Spleen (tissue), 11 donors: Measurements from ENCODE around the gene PANK1. TPM values are rescaled to one million over a fixed set of nuclear protein-coding genes. Genes with fewer than 3 reads are reported as not detected.

Source experiments
- DNase-seq: peaks from one replicate; pipeline ENCODE4 v3.0.0-alpha.2; 2020
- H3K27ac ChIP-seq, 8 donors: fragments of 200-600 bp; sonication (generic) in 7 of 8; 1 replicate in 4 of 8; 2 replicates in 4 of 8; pipeline versions ENCODE4 v1.5.0 to v1.8.0; 2016 to 2021; ENCODE audit warnings: inconsistent platforms in 4 of 8, mild to moderate bottlenecking in 4 of 8, moderate library complexity in 1 of 8
- H3K27me3 ChIP-seq, 7 donors: fragments of 200-600 bp; sonication (generic) in 6 of 7; replicated peaks in 1 of 7; 1 replicate in 4 of 7; 2 replicates in 3 of 7; pipeline versions ENCODE4 v1.5.0 to v1.8.0; 2016 to 2021; ENCODE audit warnings: inconsistent platforms in 3 of 7, mild to moderate bottlenecking in 1 of 7
- H3K36me3 ChIP-seq, 6 donors: fragments of 200-600 bp; sonication (generic) in 5 of 6; 1 replicate in 4 of 6; 2 replicates in 2 of 6; pipeline versions ENCODE4 v1.5.0 to v1.8.0; 2016 to 2021; ENCODE audit warnings: inconsistent platforms in 2 of 6
- H3K4me1 ChIP-seq, 6 donors: fragments of 200-600 bp; sonication (generic) in 5 of 6; 1 replicate in 3 of 6; 2 replicates in 3 of 6; pipeline versions ENCODE4 v1.5.0 to v1.8.0; 2016 to 2021; ENCODE audit warnings: inconsistent platforms in 3 of 6
- H3K4me3 ChIP-seq, 8 donors: fragments of 200-600 bp; sonication (generic) in 7 of 8; 1 replicate in 4 of 8; 2 replicates in 4 of 8; pipeline versions ENCODE4 v1.5.0 to v1.8.0; 2016 to 2021; ENCODE audit warnings: inconsistent platforms in 4 of 8, mild to moderate bottlenecking in 4 of 8, moderate library complexity in 2 of 8
- H3K9me3 ChIP-seq, 8 donors: fragments of 200-600 bp; sonication (generic) in 7 of 8; 1 replicate in 4 of 8; 2 replicates in 4 of 8; pipeline versions ENCODE4 v1.5.0 to v1.8.0; 2016 to 2021; ENCODE audit warnings: inconsistent platforms in 4 of 8
- CTCF ChIP-seq, 11 experiments: fragments of 200-600 bp in 7 of 11; fragments of 450-650 bp in 4 of 11; sonication (generic) in 4 of 11; IDR thresholded peaks in 8 of 11; conservative IDR thresholded peaks in 3 of 11; 1 replicate in 7 of 11; 2 replicates in 4 of 11; pipeline versions ENCODE4 v1.4.0 to v1.8.0; 2016 to 2021; ENCODE audit warnings: antibody characterized with exemption in 11 of 11, inconsistent platforms in 4 of 11, mild to moderate bottlenecking in 1 of 11
- POLR2A ChIP-seq, 3 donors: fragments of 450-650 bp; IDR thresholded peaks; one replicate each; pipeline ENCODE4 v1.5.1; 2017; ENCODE audit warnings: antibody characterized with exemption in 3 of 3, mild to moderate bottlenecking in 1 of 3
- POLR2AphosphoS5 ChIP-seq, 3 donors: sonication (generic); formaldehyde crosslinking; IDR thresholded peaks; one replicate each; pipeline ENCODE4 v1.5.1; 2017; ENCODE audit warnings: antibody characterized with exemption in 3 of 3
- WGBS, 5 donors: extraction: QIAGEN DNeasy Blood & Tissue Kit in 3 of 5; methylation state at CpG; one replicate each; pipeline versions ENCODE4 v1.1.5 to v1.1.7; 2013 to 2018; 5-methylcytosine and 5-hydroxymethylcytosine counted together
- intact Hi-C: fragments of 100-400 bp; cut with DNase I; formaldehyde crosslinking; loops from one replicate; pipeline ENCODE4 v1.15.0; 2023; ENCODE audit warnings: low total_unique reads
- polyA plus RNA-seq, 3 donors: library from polyadenylated mRNA; stranded (reverse); fragments of 200-250 nt; gene quantifications; one replicate each; pipeline ENCODE4 v1.2.1, GENCODE V29; 2013
- total RNA-seq, 7 donors: library from RNA; depleted of rRNA in 3 of 7; stranded (reverse); fragments of >200 nt in 3 of 7; fragmentation: NEBNext Ultra II Directional in 4 of 7; extraction: Animal tissue kit (Norgen Biotek cat#: 25700) in 4 of 7; gene quantifications; one replicate each; pipeline versions ENCODE4 v1.1.0 to v1.2.1, GENCODE V29; 2016 to 2021
- donor health status: healthy with polysubstance abuse.
- donor health status: DM: no; HTN: no; CAD: no; lungs with moderate emphysema.
- donor health status: DM: no; HTN: no; CAD: no.
- donor health status: Bipolar disorder and iron deficiency.
- donor health status: healthy.
- donor health status: DM: no; HTN: no; CAD: no.
- donor health status: DM: yes; HTN: yes; CAD: no.

PANK1 gene
- total and polyA plus RNA-seq, 10 donors: 0.37 to 6.2 (median 1.6) TPM

- no peak for DNase-seq
- Histone ChIP-seq H3K9me3 (no peaks in the 10 kb centered on the region), H3K27ac (no peak overlapping the region), H3K4me3 (no peak overlapping the region), H3K36me3 (peaks cover 0 to 14% (median 0%) of the 10 kb centered on the region in 6 donors), H3K27me3 (no peaks in the 10 kb centered on the region), H3K4me1 (no peaks in the 10 kb centered on the region)
- TF ChIP-seq CTCF (IDR thresholded peaks at IDR 0.05 in 8 of 11, conservative IDR thresholded peaks at IDR 0.05 in 3 of 11) (no peak), POLR2AphosphoS5 (IDR thresholded peaks at IDR 0.05) (no peak), POLR2A (IDR thresholded peaks at IDR 0.05) (no peak)
- WGBS, 5 donors: 80 to 97% (median 92%) methylated on average over 5 of the region's 5 CpGs
- intact Hi-C loops: no loop called here
Measured at GRCh38 chr10:89589101-89589720, 55.8 kb downstream of the PANK1 start.

- no peak for DNase-seq
- 88 to 96% (median 94%) methylated on average over 3 of the region's 3 CpGs for WGBS, 5 donors
- H3K27me3 ChIP-seq: no peaks in the 10 kb centered on the region
- intact Hi-C loops: no loop called here
- no peak overlapping the region for H3K4me3 ChIP-seq
- H3K4me1 ChIP-seq: no peaks in the 10 kb centered on the region
- no peaks in the 10 kb centered on the region for H3K9me3 ChIP-seq
- no peak for TF ChIP-seq POLR2AphosphoS5 (IDR thresholded peaks at IDR 0.05)
- peaks cover 0 to 14% (median 0%) of the 10 kb centered on the region in 6 donors for H3K36me3 ChIP-seq
- no peak overlapping the region for H3K27ac ChIP-seq
Measured at GRCh38 chr10:89588671-89589070, 56.4 kb downstream of the PANK1 start.

- no peaks in the 10 kb centered on the region for H3K9me3 ChIP-seq
- TF ChIP-seq CTCF (IDR thresholded peaks at IDR 0.05 in 8 of 11, conservative IDR thresholded peaks at IDR 0.05 in 3 of 11) (no peak), POLR2AphosphoS5 (IDR thresholded peaks at IDR 0.05) (no peak), POLR2A (IDR thresholded peaks at IDR 0.05) (no peak)
- no peaks in the 10 kb centered on the region for H3K36me3 ChIP-seq
- H3K4me3 ChIP-seq: no peak overlapping the region
- 85 to 98% (median 93%) methylated on average over 1 of the region's 1 CpG for WGBS, 5 donors
- H3K27ac ChIP-seq: no peak overlapping the region
- intact Hi-C loops: no loop called here
- DNase-seq: no peak
- no peaks in the 10 kb centered on the region for H3K27me3 ChIP-seq
- no peaks in the 10 kb centered on the region for H3K4me1 ChIP-seq
Measured at GRCh38 chr10:89582022-89582421, 63.0 kb downstream of the PANK1 start.

GRCh38 chr10:89580243-89580642, 64.8 kb downstream of the PANK1 start:
- Histone ChIP-seq H3K4me3 (no peak overlapping the region), H3K27me3 (no peaks in the 10 kb centered on the region), H3K4me1 (no peaks in the 10 kb centered on the region), H3K27ac (no peak overlapping the region), H3K36me3 (no peaks in the 10 kb centered on the region), H3K9me3 (no peaks in the 10 kb centered on the region)
- intact Hi-C loops: no loop called here
- DNase-seq: no peak
- WGBS, 5 donors: 86 to 95% (median 89%) methylated on average over 4 of the region's 4 CpGs
- TF ChIP-seq POLR2A (IDR thresholded peaks at IDR 0.05): no peak
- TF ChIP-seq POLR2AphosphoS5 (IDR thresholded peaks at IDR 0.05): no peak
- TF ChIP-seq CTCF (IDR thresholded peaks at IDR 0.05 in 8 of 11, conservative IDR thresholded peaks at IDR 0.05 in 3 of 11): no peak
